Hematopoietic multipotent progenitor cell treated with erythropoietin and hydrocortisone succinate and interleukin-3 and kit ligand, for 17 days (in vitro differentiated cells): ENCODE results near the gene SDCCAG8.

Experiments used
- DNase-seq: peaks from one replicate; pipeline ENCODE4 v3.0.0-alpha.2; 2015; ENCODE audit warnings: low spot score

SDCCAG8 gene

GRCh38 chr1:243254233-243254926, 1.5 kb upstream of the SDCCAG8 start:
- peak; percentile 67 for DNase-seq

- peak; percentile 91 for DNase-seq
Observed at GRCh38 chr1:243254927-243255790, 682 bp upstream of the SDCCAG8 start, which contains the start of gene CEP170. Gene CEP170, minus strand, starts transcription at chr1:243255281. Its CDS starts 30,001 bp downstream, at chr1:243225280.

- peak; percentile 15 for DNase-seq
Observed at GRCh38 chr1:243256590-243256989, 749 bp downstream of the SDCCAG8 start.

GRCh38 chr1:243257189-243257588, 1.3 kb downstream of the SDCCAG8 start:
- no peak for DNase-seq

- no peak for DNase-seq
Observed at GRCh38 chr1:243258731-243259130, 2.9 kb downstream of the SDCCAG8 start.

- no peak for DNase-seq
Observed at GRCh38 chr1:243260221-243260880, 4.5 kb downstream of the SDCCAG8 start.

GRCh38 chr1:243261390-243261789, 5.5 kb downstream of the SDCCAG8 start:
- no peak for DNase-seq

GRCh38 chr1:243264717-243265116, 8.9 kb downstream of the SDCCAG8 start:
- DNase-seq, result no peak

GRCh38 chr1:243266231-243266630, 10.4 kb downstream of the SDCCAG8 start:
- no peak for DNase-seq

- no peak for DNase-seq
Observed at GRCh38 chr1:243267471-243267880, 11.6 kb downstream of the SDCCAG8 start.

- no peak for DNase-seq
Observed at GRCh38 chr1:243267914-243268653, 12.2 kb downstream of the SDCCAG8 start.

- no peak for DNase-seq
Observed at GRCh38 chr1:243268751-243269460, 13.1 kb downstream of the SDCCAG8 start.

GRCh38 chr1:243269461-243269801, 13.6 kb downstream of the SDCCAG8 start:
- no peak for DNase-seq

- no peak for DNase-seq
Observed at GRCh38 chr1:243270097-243270864, 14.4 kb downstream of the SDCCAG8 start.

GRCh38 chr1:243271996-243272395, 16.2 kb downstream of the SDCCAG8 start:
- DNase-seq, result no peak

GRCh38 chr1:243272401-243272800, 16.6 kb downstream of the SDCCAG8 start:
- DNase-seq, result no peak

- DNase-seq, result no peak
Observed at GRCh38 chr1:243273506-243273905, 17.7 kb downstream of the SDCCAG8 start.

- DNase-seq, result no peak
Observed at GRCh38 chr1:243273945-243274344, 18.1 kb downstream of the SDCCAG8 start.

- DNase-seq, result no peak
Observed at GRCh38 chr1:243275316-243275715, 19.5 kb downstream of the SDCCAG8 start.

GRCh38 chr1:243280571-243281129, 24.8 kb downstream of the SDCCAG8 start:
- DNase-seq, result no peak
